Hematopoietic multipotent progenitor cell treated with erythropoietin and hydrocortisone succinate and interleukin-3 and kit ligand, for 15 days (in vitro differentiated cells): Measurements from ENCODE around the gene DDX54.
"Not testable (repeated sequence)": the region's sequence is repeated elsewhere in the genome, so short reads cannot be mapped to it uniquely, and the experiment has no call there.

ENCODE experiments used
- DNase-seq: peaks from one replicate; pipeline ENCODE4 v3.0.0-alpha.2; 2015; ENCODE audit warnings: low spot score

Gene DDX54

GRCh38 chr12:113220593-113221180 lies 35.4 kb upstream of the DDX54 start:
- DNase-seq: no peak

DNA sequence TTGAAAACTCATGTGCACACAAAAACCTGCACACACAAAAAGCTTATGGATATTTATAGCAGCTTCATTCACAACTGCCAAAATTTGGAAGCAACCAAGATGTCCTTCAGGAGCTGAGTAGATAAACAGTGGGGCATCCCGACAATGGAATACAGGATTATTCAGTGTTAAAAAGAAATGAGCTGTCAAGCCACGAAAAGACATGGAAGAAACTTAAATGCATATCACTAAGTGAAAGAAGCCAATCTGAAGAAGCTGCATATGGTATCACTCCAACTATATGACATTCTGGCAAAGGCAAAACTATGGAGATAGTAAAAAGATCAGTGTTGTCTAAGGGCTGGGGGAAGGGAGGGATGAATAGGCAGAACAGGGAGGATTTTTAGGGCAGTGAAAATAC lies 30.7 kb upstream of the DDX54 start:
- DNase-seq: no peak

DNA sequence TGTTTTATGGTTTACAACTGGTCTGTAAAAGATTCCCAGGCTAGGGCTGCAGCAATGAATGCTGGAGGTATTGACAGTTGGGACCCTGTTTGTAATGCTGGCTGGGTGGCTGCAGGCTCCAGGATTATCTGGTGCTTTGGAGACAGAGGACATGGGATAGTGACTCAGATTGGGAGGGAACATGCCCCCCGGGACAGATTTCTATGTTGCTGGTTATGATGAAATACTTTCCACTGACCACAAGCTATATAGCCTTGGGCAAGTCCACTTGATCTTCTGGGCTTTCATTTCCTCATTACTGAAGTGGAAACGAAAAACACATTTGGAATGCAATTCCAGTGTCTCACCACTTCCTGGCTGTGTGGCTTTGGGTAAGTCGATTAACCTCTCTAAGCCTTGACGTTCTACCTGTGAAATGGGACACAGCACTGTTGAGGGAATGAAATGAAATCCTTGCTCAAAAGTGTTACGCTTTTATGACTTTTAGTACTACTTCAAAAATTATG lies 29.7 kb upstream of the DDX54 start:
- no peak for DNase-seq

GRCh38 chr12:113211160-113211559 lies 25.9 kb upstream of the DDX54 start:
- no peak for DNase-seq

DNA sequence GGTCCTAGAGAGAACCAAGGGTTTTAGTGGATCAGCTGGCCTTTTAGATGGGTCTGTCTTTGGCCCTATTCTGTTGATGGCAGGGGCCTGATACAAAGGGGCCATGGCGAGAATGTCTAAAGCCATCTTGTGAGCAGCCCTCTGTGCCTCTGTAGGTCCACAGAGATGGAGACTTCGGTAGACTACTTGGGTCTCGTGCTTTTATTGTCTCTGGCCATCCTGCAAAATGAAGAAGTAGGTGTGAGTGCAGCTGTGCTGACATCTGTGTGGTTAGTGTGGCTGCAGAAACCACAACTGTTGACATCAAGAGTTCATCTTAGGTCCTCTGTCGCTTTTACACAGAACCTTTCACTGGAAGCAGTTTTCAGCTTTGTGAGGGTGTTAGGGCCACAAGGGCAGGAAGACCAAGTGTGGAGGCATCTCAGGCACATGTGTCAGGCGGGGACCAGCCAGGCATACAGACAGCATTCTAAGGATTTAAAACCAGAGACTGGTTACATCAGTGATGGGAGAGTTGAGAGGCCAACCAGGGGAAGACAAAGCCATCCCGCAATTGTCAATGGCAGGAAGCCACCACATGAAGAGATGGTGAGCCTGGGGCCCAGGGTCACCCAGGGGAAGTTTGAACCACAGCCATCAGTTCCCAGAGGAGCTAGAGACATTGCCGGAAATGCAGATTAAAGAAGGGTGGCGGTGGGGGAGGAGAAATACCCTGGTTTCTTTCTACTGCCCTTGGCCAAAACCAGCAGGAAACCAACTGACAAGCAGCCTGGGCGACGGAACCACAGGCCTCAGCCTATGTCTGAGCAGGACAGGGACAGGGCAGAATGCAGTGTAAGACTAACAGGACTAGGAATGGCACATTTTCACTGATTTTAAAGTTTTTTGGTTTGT lies 23.0 kb upstream of the DDX54 start:
- DNase-seq: no peak

DNA sequence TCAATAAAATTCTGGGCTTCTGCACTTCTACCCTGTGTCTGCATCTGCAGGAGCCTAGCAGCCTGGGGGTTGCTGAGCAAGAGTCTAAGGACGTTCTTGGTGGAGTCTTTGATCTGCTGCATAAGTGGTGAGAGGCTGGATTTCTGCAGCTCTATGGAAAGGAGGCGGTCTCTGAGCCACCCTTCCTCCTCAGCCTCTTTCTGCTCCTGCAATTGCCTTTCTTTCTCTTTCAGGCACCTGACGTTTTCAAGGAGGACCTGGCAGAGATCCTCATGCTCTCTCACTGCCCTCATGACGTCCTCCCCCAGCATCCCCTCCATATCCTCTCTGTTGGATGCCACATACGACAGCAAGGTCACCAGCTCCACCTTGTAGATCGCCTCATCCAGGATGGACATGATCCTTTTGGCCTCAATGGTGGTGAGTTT lies 22.3 kb upstream of the DDX54 start:
- no peak for DNase-seq

GRCh38 chr12:113206802-113207201 lies 21.5 kb upstream of the DDX54 start:
- not testable (repeated sequence) for DNase-seq

GRCh38 chr12:113204804-113205203 lies 19.5 kb upstream of the DDX54 start:
- no peak for DNase-seq

DNA sequence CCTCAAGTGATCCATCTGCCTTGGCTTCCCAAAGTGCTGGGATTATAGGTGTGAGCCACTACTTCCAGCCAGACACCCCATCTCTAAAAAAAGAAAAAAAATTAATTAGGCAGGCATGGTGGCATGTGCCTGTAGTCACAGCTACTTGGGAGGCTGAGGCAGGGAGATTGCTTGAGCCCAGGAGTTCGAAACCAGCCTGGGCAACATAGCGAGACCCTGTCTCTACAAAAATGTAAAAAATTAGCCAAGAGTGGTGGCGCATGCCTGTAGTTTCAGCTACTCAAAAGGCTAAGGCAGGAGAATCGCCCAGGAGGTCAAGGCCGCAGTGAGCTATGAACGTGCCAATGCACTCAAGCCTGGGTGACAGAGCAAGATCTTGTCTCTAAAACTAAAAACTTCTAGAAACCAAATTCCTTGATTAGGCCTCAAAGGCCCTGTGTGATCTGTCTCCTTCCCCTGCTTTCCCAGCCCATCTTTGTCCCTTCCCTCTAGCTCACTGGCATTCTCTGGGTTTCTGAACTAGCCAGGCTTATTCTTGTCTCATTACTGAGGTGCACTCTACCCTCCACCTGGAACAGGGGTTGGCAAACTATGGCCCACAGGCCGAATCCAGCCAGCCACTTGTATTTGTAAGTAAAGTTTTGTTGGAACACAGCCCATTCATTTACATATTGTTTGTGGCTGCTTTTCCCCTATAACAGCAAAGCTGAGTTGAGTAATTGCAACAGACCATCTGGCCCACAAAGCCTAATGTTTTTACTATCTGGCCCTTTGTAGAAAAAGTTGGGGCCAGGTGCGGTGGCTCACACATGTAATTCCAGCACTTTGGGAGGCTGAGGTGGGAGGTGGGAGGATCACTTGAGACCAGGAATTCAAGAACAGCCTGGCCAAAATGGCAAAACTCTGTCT lies 18.8 kb upstream of the DDX54 start:
- no peak for DNase-seq

DNA sequence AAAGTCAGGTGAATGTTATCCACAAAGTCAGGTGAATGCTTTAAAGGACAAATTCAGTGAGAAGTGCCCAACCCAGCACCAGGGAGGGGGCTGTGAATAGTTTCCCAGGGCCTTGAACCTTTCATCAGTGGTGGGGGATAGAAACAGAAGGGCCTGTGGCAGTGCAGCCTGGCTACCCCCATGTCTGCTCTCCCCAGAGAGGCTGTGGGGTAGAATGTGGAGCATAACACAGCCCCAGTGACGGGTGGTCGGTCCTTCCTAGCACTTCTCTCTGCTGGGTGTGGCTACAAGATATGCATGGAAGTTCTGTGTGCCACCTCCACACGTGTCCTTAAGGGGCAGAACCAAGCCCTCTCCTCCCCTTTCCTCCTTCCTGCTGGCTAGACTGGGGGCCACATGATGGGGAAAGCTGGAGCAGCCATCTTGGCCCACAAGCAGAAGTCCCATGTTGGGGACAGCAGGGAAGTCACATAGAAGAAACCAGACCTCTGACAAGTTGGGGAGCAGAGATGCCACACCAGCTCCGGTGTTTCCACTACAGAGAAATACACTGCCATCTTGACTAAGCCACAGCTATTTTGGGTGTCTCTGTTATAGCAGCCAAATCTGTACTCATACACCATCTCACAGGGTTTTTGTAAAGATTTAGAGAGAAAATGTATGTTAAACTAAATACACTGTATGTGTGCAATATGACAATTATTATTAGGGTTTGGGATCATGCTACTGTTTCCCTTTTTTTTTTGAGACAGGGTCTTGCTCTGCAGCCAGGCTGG lies 17.2 kb upstream of the DDX54 start:
- no peak for DNase-seq

- DNase-seq: no peak
These were observed 16.2 kb upstream of the DDX54 start for GRCh38 chr12:113201187-113202177.

GRCh38 chr12:113200021-113200797 lies 14.9 kb upstream of the DDX54 start:
- DNase-seq: no peak

DNA sequence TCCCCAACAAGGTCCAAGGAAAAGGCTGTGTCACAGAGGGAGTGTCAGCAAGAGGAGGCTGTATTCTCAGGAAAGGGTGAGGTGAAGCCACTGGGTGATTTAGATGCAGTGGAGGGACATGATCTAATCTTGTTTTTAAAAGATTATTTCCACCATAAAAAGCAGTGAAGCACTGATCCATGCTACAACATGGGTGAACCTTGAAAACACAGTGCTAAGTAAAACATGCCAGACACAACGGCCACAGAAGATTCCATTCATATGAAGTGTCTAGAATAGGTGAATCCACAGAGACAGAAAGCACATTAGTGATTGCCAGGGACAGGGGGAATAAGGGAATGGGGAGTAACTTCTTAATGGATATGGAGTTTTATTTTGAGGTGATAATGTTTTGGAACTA lies 13.0 kb upstream of the DDX54 start:
- no peak for DNase-seq

GRCh38 chr12:113197518-113198077 lies 12.3 kb upstream of the DDX54 start:
- DNase-seq: no peak

- peak; percentile 80 for DNase-seq
These were observed 11.7 kb upstream of the DDX54 start for GRCh38 chr12:113196990-113197389.

- no peak for DNase-seq
These were observed 11.3 kb upstream of the DDX54 start for GRCh38 chr12:113196582-113196981.

DNA sequence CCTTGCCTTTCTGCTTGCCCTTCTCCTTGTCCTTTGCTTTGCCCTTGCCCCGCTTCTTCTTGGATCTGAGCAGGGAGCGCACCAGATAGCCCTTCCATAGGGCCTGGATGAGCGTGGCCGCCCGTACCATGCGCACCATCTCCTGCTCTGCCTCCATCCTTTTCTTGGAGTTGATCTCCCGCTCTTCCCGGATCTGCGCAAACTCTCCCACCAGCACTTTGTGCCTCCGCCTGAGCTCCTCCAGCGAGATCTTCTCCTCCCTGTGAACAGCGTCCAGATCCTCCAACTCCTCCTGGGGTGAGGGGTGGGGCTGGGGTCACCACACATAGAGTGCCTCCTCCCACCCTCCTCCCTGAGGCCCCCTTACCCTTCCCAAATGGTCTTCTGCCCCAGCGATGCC lies 10.3 kb upstream of the DDX54 start:
- no peak for DNase-seq

DNA sequence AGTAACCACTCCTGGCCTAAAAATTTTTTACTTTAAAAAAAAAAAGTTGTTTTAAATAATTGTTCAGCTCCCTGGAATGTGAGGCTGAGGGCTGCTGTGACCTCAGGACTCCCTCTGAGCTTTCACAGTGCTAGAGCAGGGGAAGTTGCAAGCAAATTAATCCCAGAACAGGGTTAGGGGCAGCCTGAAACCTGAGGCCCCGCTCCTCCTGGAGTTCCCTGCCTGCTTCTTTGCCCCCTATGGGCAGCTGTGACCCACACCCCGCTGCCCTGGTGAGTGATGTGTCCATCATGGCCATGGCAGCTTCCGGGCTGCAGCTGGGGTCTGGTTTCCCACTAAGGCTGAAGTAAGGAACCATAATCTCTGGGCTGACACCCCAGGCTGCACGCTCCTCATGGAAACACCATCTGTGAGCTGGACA lies 9.7 kb upstream of the DDX54 start:
- DNase-seq: no peak

- DNase-seq: peak; percentile 70
These were observed 5.9 kb upstream of the DDX54 start for GRCh38 chr12:113191227-113191626.
